Kasumi-1 (cell line): ENCODE results near the gene ITIH3.

ENCODE experiments used
- DNase-seq, 2 experiments: peaks; one replicate each; lab custom pipeline; 2025; lab: John Stamatoyannopoulos, UW

ITIH3 gene

DNA sequence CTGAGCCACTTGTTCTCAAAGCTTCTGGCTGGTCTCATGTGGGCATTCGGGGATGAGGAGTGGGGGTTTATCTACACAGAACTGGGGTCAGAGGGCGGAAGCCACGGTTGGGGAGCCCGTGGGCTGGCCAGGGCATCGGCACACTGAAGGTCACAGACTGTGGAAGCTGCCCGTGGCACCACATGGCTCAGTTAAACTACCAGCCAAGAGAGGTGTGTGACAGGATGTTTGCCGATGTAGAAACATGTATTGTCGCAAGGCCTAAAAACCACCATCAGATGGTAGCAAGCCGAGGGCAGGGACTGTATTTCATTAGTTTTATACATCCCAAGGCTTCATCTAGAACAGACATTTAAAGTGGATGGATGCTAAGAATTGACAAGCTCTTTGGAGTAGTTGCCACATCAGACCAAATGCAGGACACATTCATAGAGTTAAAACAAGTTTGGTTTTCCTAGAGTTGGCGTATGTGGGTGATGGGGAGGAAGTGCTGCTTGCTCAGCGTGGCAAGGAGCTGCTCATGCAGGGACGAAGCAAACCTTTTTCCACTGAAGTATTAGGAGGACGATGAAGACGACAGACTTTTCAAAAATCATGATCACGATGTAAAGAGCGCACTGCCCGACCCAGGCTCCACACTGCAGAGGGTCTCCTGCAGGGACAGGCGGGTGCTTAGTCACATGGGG, 49.8 kb downstream of the ITIH3 start:
- DNase-seq = no peak

DNA sequence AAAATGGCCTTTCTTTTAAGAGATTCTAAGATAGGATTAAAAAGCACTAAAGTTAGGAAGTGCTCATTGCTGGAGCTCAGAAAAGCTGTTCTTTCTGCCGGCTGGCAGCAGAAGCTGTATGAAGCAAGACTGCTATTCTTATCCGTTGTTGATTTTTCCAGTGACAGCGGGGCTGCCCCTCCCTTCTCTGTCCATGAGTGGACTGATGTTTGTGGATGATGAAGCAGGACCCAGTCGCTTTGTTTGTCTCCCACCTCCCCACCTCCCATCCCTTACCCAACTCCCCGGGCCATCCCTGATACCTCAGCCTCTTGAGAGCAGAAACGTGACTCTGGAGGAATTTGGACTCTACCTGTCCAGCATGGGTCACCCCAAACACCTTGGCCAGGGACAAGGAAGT, 50.6 kb downstream of the ITIH3 start:
- no peak for DNase-seq

DNA sequence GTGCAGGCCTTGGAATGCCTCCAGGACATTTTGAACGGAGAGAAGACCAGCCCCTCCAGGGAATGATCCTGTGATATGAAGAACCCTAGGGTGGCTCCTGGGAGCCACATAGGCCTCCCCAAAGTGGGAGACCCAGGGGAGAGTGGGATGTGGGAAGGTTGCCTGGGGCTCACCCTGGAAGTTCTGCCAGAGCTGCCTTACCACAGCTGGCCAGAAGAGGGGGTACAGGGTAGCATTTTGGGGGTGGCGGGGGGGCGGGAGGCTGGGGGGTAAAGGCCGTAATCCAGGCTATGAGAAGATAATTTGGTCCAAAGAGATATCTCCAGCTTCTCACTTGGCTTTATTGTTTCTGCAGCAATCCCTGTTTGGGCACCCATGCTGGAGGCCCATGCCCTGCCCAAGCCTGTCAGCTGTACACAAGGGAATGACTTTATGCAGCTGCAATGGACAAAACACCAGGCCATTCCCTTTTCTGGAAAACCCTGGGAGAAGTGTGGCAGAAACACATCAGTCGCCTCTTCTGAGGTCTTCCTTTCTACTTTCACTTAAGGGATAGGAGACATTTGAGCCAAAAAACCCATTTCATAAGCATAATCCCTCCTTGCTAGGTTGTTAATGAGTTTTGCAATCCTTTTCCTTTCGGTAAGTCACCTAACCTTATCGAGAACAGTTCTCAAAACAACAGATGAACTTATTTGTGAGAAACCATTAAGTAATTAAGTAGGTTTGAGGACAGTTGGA, 51.3 kb downstream of the ITIH3 start:
- DNase-seq = no peak

- peak; percentile 16 to 22 for DNase-seq
Measured at GRCh38 chr3:52846432-52846965, 51.9 kb downstream of the ITIH3 start.

DNA sequence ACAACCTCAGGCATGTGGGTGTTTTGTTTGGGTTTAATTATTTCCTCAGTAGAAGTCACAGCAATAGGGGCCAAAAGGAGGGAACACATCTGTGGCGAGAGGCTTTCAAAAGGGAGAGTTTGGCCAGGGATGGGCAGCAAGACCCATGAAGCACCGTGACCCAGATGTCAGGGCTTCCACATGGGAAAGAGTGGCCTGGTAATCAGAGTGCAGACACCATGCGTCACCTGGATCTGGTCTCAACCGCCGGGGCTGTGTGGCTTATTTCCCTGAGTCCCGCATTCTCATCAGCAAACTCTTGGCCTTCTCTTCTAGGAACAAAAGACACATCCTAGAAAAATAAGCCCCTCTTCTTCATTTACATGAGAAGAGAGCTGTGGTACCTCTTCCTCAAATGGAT, 52.6 kb downstream of the ITIH3 start:
- no peak for DNase-seq

DNA sequence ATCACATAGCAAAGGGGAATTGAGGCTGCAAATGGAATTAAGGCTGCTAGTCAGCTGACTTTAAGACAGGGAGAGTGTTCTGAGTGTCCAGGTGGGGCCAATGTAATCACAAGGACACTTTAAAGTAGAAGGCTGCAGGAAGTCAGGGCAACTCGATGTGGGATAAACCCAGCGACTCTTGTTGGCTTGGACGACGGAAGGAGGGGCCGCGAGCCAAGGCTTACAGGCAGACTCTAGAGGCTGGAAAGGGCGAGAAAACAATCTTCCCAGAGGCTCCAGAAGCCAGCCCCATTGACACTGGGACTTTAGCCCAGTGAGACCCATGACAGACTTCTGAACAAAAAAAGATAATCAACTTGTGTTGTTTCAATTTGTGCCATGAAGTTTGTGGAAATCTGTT, 53.1 kb downstream of the ITIH3 start:
- DNase-seq = no peak

- no peak for DNase-seq
Measured at GRCh38 chr3:52848617-52849016, 54.0 kb downstream of the ITIH3 start.

DNA sequence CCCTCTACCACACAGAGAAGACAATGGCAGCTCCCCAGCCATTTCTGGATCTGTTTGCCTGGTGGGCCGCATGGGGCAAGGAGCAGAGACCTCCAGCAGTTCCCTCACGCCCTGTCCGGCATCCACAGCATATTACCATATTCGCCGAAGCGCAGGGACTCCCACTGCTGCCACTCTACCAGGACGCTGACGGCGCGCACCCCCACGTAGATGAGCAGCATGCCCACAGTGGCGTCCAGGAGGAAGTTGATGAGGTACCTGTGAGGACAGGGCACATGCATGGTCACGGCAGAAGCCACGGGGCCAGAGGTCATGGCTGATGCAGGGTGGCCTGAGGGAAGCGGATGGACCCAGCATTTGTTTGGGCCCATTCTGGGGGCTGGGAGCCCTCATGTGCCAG, 55.1 kb downstream of the ITIH3 start:
- no peak for DNase-seq

- peak; percentile 59 to 69 for DNase-seq
Measured at GRCh38 chr3:52851348-52851747, 56.8 kb downstream of the ITIH3 start.

- DNase-seq = no peak
Measured at GRCh38 chr3:52852419-52852818, 57.8 kb downstream of the ITIH3 start.

DNA sequence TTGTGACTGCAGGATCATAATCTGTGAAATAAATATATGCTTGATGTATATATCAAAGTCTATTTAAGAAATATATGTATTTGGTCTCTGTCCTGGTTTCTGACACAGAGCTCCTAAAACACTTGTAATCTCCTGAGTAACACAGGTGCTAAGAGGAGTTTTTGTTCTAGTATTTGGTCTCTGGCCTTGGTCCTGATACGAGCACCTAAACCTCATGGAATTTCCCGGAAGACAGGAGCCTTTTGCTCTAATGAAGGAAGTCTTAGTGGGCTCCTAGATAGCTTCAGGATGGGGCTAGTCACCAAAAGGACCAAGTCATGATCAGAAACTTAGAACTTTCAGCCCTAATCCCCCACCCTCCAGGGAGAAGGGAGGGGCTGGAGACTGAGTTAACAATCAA, 59.4 kb downstream of the ITIH3 start:
- DNase-seq = no peak

DNA sequence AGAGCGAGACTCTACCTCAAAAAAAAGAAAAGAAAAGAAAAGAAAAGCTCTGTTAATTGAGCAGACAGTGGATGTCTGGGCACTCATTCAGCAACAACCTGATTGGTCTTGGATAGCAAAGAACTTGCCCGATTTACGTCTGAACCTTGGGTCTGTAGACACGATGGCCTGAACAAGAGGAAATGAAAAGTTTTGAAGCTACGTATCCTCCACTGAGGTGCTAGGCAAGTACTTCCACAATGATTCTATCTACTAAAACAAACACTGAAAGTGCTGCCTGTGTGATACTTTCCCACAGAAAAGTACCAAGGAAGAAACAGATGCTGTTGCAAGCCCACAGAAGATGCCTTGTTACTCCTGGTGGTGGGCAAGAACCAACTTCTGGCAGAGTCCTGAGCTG, 62.1 kb downstream of the ITIH3 start:
- no peak for DNase-seq

- DNase-seq = no peak
Measured at GRCh38 chr3:52857133-52857532, 62.5 kb downstream of the ITIH3 start.

GRCh38 chr3:52857864-52858263, 63.3 kb downstream of the ITIH3 start:
- no peak for DNase-seq
